NK-92 treated with Interleukin-12 subunit alpha and Interleukin-12 subunit beta, amount 100 ng/mL, for 24 hours (cell line): ENCODE data around the gene SPARCL1.

Source experiments
- DNase-seq: peaks from one replicate; lab custom pipeline; 2025; lab: John Stamatoyannopoulos, UW

Gene SPARCL1

DNA sequence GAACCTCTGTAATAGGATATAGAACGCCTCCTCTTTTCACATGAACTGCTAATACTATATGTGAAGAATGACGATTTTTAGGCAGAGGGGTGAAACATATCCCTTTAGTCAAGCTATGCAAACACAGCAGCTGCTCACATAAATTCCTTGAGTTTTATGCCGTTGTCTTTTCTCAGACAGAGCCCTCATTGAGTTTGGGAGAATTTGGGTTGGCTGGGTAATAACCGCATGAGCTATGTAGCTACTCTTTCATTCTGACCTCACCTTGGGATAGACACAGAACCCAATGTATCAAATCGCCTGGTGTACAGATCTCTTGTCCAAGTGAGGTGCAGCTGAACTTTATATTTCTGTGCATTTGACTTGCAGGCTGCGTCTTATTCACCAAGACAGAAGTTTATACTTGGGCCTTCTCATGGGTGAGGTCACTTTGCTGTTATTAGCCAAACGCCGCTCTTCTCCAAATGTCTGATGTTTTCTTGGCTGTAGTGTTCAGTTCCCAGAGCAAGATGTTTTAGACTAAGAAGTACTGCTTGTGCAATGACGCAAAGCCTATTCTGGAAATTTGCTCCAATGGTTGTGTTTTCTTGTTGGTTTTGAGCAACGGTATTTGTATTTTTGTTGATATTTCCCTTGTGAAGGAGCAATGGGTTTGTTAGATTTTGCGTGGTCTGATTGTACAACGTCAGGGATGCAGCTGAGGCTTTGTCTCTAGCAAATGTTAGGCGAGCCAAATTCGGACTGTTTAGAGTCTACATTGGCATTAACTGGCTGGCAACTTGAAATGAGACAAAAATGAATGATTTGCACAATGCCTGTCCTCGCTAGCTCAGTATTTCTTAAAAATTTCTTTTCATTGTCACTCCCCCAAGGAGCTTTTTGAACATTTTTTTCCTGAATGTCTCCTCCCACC, 11.2 kb upstream of the SPARCL1 start:
- DNase-seq: no peak

DNA sequence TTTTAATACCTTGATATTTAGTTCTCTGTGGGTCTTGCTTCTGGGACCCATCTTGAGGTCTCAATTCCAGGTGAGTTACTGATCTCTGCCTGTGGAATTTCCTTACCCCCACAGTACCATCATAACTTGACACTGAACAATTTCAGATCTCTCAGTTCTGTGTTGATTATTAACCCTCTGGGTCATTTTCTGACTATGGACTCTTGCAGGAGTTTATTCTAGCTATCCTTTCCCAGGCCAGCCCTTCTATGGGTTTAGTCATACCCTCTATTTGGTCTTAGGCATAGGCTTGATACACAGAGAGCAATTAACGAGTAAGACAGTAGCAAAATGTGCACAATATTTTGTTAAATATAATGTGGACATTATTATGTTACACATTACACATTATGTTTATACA, 3.7 kb upstream of the SPARCL1 start:
- DNase-seq: no peak

DNA sequence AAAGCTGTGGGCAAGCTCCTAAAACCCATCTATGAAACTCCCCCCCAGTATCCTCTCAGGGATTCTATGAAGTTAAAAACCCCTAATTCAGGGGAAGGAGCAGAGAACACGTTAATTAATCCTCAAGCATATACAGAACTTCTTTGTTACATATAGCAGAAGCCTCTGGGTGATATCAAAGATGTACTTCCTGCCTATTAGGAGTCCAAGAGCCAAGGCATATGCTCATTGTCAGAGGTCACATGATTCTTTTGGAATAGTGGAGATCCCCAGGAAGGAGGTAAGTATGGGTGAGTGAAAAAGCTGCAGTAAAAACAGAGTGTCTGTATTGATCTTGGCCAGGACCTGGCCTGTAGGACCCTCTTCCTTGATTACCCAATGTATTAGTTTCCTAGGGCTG, 2.9 kb upstream of the SPARCL1 start:
- DNase-seq: no peak

DNA sequence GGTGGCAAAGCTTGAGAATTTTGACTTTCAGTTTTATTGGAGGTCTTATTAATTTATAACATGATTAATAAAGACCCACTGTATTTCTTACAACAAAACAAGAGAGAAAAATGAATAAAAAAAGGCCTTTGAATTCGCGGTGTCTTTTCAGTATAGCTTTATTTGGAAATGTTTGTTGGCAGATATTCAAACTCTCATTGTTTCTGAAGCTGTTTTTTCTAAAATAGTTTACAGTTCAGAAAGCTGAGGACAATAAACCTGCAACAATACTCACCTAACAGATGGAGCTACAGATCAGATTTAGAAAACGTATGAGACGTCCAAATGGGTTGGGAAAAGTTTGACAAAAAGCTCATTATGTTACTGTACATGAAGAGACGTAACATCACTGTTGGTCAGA, 2.4 kb upstream of the SPARCL1 start:
- no peak for DNase-seq

DNA sequence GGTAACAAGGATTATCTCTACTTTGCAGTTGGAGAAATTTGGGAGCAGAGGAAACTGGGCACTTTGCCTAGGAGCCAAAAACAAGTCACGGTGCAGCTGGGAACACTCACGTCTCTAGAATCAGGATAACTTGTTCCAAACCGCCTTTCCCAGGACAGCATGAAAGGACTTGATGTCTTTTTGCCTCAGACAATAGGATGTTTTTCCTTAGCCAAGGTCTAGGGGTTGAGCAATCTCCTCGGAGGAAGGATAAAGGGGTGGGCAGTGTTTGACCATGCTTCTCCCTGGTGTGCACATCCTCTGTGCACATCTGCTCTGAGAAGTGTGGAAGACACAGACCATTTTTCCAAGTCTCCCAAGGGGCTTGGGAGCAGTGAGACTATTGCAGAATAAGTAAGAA, 1.7 kb upstream of the SPARCL1 start:
- DNase-seq: no peak

DNA sequence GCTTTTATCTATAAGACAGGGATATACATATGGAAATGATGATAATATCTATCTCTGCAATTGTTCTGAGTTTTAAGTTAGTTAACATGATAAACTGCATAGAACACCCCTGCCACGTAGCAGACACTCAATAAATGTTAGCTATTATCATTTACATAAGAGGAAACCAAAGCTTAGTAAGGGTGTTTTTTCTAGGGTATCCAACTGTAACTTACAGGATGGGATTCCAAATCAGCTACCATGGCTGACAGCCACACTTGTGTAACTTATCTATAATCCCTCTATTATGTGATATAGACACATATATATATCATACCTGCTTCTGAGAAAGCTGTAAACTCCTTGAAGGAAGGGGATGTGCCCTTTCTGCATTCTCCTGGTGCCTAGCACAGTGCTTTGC, 1.1 kb upstream of the SPARCL1 start:
- no peak for DNase-seq

DNA sequence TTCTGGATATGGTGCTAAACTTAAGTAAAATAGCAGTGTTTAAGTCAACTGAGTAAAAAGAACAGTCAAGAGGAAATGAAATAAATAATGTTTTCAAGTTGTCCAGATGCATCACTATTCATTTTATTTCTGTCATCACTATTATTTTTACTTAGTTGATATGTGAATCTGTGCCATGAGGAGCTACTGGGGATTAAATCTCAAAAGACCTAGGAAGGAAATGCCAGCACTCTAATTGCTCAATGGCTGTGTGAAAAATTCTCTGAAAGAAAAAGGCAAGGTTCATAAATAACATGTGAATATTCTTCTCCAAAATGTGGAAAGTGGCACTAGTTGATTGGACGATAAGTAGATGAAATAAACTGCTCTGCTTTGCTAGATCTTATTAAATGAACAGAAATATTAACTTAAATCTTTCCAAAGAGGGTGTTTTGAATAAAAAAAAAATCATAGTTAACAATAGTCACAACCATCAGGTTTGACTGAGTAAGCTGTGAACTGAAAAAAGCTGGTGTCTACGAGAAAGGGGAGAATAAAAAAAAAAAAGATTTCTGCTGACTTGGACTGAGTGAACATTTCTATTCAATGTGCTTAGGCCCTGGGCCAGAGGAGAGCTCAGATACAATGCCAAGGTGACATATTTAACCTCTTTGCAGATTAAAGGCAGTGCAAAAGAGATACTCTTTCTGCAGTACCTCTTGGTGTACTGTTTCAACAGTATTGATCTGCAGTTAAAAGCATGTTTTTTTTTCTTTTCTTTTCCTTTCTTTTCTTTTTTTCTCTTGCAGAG, 1.6 kb downstream of the SPARCL1 start:
- DNase-seq: no peak

DNA sequence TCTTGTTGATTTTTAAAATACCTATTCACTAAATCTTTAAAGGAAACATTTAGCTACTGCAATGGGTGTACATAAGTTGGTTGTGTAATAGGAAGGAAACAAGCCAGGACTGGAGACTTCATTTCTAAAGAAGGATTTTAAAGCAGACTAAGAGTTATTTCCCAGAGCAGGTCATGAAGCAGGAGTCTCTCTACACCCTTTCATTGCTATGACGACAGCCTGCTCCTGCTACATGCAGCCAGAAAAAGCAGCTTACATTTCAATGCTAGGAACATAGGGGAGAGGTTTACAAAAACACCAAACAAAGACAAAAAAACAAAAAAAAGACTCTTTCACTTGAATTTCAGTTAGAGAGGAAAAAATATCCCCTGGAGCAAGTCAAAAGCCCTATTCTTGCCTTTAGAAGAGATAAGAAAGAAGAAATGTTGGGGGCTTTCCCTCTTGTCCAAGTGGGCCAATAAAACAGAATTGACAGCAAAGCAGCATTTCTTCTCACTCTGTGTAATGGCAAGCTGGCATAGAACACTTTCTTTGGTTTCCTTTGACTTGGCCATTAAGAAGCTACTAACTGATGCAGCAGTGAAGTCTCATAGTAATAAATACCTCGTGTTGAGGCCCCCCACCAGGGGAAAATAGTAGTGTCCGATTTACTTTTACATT, 3.4 kb downstream of the SPARCL1 start:
- no peak for DNase-seq

DNA sequence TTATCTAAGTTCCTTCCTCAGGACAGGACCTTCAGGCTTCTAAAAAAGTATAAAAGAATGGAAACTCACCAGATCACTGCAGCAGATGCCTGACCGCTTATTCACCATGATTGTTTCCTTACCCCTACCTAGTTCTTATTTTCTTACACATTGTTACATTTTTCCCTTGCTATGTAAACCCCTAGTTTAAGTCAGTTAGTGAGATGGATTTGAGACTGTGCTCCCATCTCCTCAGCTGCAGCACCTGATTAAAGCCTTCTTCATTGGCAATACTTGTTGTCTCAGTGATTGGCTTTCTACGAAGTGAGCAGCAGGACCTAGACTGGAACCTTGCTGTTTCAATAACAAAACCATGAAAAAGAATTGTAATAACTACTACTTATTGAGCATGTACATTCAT, 4.7 kb downstream of the SPARCL1 start:
- no peak for DNase-seq

DNA sequence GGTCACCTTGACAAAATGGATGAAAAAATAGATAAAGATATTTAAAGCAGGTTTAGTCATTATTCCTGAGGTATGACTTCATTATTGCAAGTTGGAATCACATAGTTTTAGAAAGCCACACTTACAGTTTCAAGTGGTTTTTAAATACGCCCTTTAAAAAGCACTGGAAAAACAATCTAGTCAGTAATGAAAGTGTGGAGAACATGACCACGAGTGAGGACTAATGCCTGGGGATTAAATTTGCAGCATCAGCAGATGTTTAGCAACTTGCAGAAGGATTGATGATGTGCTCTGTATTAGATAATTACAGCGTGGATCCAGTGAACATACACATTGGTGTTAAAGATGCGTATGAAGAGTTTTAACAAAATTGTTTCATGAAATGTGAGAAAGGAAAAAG, 5.9 kb downstream of the SPARCL1 start:
- no peak for DNase-seq

DNA sequence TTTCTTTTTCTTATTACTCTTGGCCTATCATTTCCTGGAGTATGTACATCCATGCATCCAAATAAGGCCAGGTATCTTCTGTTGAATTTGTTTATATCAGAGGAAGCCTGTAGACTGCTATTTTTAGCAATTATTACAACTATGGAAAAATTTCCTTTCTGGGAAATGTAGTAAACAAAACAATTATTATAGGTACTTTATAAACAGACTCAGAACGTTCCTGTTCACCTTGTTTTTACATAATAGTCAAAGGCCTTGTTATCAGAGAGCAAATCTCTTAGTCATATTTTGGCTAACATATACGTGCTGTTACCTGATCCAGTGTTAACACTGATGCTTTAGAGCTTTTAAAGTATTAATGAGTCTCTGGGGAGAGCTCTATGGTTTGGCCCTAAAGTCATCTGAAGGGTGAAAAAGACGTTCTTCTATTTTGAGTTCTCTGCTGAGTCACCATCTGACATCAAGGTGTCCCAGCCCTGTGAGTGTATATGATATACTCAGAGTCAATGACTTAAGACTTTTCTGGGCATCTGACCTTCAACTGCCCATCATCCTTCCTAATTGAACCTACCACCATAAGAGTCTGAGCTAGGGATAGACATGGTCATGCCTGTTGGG, 7.3 kb downstream of the SPARCL1 start:
- no peak for DNase-seq

DNA sequence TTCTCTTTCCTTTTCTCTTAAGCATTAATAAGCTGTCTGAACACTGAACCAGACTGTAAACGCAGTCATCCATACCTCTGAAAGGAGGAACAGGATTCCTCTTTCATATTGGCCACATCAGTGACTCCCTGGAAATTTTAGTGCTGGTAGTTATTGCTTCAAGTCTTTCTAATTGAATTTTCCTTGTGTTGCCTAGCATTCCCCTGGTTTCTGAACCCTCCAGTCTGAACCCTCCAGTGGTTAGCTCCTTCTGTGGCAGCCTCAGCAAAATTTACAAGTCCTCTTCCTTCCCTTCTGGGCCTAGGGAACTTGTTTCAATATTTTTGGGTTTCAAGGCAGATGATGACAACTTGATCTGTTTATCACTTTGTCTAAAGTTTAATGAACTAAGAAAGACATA, 7.9 kb downstream of the SPARCL1 start:
- no peak for DNase-seq

DNA sequence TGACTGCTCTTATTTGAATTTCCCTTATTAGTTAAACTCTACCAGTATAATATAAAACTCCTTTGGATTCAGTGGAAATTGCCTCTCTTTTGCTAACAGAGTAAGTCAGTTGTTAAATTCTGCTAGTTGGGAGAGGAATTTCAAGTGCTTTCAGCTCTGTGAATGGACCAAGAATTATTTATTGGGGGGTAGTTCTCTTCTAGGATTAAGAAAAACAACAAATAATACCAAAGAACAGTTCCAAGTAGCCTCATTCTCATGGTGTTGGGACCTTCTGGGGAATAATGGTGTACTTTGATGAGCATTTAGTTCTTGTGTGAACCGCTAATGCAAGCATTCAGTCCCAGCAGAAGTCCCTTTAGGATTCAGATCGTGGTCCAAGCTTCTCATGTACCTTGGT, 11.6 kb downstream of the SPARCL1 start:
- no peak for DNase-seq

DNA sequence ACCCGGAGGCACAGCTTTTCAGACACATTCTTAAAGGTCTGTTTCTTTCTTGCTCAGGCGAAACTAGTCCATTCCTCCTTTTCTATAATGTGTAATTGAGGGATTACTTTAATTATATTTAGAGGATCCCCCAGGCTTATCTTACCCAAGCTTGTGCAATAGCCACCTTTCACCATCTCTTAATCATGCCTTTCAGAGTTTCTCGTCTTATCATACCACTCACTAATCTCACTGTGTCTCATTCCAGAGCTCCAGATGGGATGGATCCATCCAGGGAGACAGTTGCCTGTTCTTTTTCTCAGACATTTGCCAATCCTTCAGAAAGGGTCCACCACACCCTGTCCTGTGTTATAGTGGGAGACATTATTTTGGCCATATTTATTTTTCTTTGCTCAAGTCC, 12.5 kb downstream of the SPARCL1 start:
- no peak for DNase-seq

DNA sequence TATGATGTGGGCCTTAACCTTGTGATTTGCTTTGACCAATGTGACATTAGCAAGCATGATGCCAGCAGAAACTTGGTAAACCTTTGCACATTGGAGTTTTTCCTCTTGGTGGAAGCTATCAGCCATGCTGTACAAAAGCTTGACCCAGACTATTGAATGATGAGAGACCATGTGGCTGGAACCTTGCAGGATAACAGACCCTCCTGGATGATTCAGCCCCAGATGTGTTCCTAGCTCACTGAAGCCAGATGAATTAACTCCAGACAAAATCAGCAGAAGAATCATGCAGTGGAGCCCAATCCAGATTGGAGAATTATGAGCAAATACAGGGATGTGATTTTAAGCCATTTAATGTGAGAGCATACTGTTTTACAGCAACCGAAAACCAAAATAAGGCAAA, 16.8 kb downstream of the SPARCL1 start:
- DNase-seq: no peak

DNA sequence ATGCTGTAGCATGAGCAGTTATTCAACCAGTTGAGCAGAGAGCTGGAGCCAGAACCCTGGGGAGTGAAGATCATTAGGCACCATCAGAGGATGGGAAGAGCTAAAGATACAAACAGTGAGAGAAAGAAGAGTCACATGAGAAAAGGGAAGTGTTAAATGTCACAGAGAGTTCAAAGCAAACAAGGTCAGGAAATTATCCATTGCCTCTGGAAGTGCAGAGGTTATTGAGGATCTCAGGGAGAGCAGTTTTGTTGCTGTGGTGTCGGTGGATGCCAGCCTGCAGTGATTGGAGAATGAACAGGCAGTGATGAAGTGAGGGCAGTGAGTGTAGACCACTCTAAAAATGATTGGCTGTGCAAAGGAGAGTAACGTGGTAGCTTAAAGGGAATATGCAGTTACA, 17.7 kb downstream of the SPARCL1 start:
- no peak for DNase-seq

DNA sequence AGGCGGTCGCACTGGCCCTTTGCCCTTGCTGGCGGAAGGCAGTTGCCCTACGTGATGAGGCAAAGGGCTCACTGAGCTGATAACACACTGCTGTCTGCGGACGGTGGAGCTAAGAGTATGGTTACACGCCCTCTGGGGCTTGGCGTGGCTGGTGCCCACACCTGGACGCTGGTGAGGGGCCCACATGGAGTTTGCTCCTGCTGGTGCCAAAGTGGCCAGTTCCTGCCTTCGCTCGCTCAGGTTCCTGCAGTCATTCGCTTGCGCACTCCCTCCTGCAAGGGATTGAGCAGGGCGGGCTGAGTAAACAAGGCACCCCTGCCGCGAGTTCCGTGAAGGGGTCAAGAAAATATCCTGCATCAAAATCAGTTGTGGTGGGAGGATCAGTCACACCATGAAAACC, 18.4 kb downstream of the SPARCL1 start:
- no peak for DNase-seq

DNA sequence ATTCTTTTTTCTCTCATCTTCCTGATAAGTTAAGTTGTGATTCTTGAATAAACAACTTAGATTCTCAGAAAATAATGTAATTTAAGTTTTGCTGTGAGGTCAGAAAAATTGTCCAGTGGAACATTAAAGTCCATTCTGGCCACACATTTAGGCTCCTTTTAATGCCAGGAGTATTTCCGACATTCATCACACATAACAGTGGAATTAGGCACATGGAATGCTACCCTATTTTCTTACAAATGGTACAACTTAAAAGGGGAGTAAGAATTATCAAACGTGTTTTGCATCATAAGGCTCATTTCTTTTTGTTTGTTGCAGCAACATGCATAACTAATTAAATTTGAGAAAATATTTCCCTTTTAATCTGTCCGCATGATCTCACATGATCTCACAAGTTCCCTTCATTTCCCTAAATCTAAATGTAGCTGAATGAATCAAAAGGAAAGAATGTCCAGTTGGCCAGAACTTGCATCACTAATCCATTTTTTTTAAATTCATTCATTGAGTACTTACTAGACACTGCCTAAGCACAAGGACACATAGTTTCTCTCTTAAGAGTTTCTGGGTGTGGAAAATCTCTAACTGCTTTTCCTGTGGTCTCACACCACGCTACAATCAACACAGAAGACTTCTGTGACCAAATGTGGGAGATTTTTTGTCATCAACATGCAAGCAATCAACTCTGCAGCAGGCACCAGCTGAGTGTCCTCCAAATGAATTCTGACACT, 22.0 kb downstream of the SPARCL1 start:
- DNase-seq: no peak

DNA sequence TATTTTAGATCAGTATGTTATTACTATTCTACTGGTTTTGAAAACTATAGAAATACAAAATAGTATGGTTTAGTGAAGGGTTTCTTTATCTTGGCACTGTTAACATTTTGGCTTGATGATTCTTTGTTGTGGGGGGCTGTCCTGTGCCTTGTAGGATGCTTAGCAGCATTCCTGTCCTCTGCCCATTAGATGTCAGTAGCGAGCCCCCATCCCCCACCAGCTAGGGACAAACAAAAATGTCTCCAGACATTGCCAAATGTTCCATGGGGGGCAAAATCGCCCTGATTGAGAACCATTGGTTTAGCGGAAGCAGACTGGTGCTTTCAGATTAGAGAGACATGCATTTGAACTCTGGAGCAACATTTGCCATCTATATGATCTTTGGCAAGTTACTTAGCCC, 23.3 kb downstream of the SPARCL1 start:
- DNase-seq: no peak

DNA sequence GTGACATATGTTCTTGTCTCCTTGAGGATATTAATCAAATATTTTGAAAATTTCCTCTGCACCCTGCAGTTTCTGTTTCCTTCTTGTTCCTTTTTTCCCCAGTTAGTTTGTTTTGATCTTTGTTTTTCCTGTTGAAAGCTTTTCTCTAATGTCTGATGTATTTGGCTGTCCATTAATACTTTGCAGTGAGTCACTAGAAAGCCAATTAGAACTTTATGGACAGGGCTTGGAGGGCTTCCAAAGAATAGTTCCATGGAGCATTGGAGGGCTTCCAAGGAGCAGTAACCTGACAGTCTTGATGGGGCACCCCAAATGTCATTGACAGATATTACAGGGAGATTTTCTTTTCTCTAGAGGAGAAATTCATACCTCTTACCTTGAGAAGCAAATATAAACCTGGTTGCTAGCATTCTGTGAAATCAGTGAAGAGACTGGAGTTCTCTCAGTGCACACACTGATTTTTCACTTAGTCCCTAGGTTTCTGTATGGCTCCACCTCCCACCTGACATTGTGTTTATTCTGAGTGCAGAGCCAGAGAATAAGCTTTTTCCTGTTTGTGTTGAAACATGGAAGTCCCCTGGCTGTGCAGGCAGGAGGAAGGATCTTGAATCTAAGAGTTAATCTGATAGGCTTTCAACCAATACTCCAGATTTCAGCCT, 26.5 kb downstream of the SPARCL1 start:
- no peak for DNase-seq

DNA sequence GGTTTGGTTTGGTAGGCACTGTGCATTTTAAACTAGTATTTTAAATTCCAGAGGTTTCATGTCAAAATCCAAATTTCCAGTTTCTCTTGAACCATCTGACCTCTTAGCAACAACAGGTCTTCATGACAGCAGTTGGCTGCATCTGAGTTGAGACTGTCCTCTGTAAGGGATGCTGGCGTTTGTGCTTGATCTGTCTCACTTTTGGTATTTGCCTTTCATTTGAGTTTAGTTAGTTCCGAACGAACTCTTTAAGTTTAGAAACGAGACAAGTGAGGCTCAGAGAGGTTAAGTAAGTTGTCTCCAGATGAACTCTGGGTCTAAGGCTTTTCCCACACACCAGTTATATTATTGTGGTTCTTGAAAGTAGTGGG, 29.1 kb downstream of the SPARCL1 start:
- DNase-seq: no peak
